Neural crest cell (in vitro differentiated cells): ENCODE data around the gene RALY. TPM values are rescaled to one million over a fixed set of nuclear protein-coding genes. Genes with fewer than 3 reads are reported as not detected.

ENCODE experiments used
- DNase-seq: peaks from one replicate; pipeline ENCODE4 v3.0.0; 2021; ENCODE audit warnings: low read depth, mixed read lengths, low spot score
- H3K27ac Mint-ChIP-seq: one replicate; pipeline ENCODE4 v1.8.0; 2021; ENCODE audit warnings: mild to moderate bottlenecking, mixed read lengths; ENCODE audit not compliant: unreplicated experiment
- H3K27me3 Mint-ChIP-seq: 2 replicates; pipeline ENCODE4 v1.8.0; 2021; ENCODE audit warnings: low read depth, mild to moderate bottlenecking, mixed read lengths
- H3K36me3 Mint-ChIP-seq: 2 replicates; pipeline ENCODE4 v1.8.0; 2021; ENCODE audit warnings: low read depth, mild to moderate bottlenecking, mixed read lengths
- H3K4me1 Mint-ChIP-seq: 2 replicates; pipeline ENCODE4 v1.8.0; 2021; ENCODE audit warnings: mixed read lengths
- H3K4me3 Mint-ChIP-seq: one replicate; pipeline ENCODE4 v1.8.0; 2021; ENCODE audit warnings: mild to moderate bottlenecking, mixed read lengths
- H3K9me3 Mint-ChIP-seq: 2 replicates; pipeline ENCODE4 v1.8.0; 2021; ENCODE audit warnings: mixed read lengths
- total RNA-seq: library from RNA; stranded (reverse); gene quantifications from 2 replicates; pipeline ENCODE4 v1.2.1, GENCODE V29; 2021
- TF ChIP-seq, protein P1 (sequence below): fragments of 200-600 bp; sonication (generic); conservative IDR thresholded peaks from 2 replicates; pipeline ENCODE4 v1.5.0; 2021; ENCODE audit warnings: antibody characterized with exemption, mild to moderate bottlenecking

RALY gene
- total RNA-seq, 1 donor from 2014 or later = 313 TPM

DNA sequence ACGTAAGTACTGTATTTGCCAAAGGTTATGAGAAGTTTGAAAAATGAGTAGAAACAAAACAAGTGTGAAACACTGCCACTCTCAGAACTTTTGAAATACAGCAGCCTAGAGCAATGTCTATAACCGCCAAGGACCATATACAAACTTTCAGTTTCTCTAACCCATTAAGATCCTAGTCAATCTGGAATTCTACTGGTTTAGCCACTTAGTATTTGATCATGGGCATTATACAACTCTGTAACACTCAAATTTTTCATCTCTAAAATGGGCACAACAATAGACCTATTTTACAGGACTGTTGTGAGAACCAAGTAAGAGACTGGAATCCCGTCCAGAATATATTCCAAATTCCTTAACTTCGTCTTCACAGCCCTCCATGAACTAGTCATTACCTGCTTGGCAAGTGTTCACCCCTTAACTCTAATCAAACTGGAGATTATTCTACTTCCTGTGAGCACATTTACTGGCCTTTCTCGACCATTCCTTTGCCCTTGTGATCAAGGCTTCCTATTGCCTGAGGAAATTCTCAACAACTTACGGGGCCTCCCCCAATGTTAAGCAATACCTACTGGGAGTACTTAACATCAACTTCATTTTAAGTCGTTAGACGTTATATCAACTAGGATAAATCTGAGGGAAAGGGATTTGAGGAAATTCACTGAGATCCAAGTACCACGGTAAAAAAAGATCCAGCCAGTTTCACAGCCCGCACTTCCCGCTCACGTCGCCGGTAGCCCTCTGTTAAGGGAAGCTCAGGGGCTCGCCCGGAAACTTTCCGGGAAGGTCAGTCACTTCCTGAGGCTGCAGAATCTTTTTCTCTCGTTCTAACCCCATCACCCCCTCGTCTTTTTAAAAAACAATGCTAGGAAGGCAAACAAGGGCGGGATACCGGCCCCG is 117.3 kb downstream of the RALY start:
- Mint-ChIP-seq H3K27me3 (peaks cover 9% of the 10 kb centered on the region), H3K27ac (peak overlapping the region; percentile 88), H3K9me3 (no peaks in the 10 kb centered on the region), H3K4me3 (peak overlapping the region; percentile 99), H3K36me3 (peaks cover 9% of the 10 kb centered on the region), H3K4me1 (peaks cover 50% of the 10 kb centered on the region)
- TF ChIP-seq, protein P1, sequence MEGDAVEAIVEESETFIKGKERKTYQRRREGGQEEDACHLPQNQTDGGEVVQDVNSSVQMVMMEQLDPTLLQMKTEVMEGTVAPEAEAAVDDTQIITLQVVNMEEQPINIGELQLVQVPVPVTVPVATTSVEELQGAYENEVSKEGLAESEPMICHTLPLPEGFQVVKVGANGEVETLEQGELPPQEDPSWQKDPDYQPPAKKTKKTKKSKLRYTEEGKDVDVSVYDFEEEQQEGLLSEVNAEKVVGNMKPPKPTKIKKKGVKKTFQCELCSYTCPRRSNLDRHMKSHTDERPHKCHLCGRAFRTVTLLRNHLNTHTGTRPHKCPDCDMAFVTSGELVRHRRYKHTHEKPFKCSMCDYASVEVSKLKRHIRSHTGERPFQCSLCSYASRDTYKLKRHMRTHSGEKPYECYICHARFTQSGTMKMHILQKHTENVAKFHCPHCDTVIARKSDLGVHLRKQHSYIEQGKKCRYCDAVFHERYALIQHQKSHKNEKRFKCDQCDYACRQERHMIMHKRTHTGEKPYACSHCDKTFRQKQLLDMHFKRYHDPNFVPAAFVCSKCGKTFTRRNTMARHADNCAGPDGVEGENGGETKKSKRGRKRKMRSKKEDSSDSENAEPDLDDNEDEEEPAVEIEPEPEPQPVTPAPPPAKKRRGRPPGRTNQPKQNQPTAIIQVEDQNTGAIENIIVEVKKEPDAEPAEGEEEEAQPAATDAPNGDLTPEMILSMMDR = no peak
- DNase-seq = no peak

DNA sequence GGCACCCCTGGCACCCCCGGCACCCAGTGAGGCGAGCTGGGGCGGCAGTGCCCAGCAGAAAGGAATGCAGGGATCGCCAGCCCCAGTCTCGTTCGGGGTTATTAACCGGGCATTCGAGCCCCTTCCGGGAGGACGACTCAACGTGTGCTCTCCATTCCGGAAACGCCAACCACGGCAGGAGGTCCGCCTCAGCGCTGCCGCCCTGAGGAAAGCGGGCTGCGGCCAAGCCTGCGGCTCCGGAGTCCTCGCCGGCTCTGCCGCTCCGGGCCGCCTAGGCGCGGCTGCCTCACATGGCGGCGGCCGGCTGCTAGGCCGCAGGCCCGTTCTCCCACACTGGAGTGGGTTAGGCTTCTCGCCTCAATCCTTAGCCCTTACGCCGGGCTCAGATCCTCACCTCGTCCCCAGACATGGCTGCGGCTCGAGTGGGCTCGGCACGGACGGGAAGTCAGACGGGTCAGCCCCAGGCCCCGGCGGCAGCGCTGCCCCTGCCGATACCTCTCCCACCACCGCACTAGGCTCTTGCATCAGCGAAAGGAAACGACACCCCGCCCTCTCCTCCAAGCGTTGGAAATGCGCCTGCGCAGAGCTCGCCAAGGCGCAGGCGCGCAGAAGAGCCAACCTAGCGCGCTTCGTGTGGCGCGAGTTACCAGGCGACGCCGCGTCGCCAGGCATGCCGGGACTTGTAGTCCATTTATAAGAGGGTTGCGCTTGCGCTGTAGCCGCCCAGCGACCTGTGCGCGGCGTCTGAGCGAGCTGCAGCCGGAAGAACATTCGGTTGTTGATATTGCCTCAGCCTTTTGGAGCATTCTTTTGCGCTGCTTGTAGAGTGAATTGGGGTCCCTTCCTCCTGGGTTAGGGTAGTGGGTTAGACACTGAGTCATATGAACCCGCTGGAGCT is 118.2 kb downstream of the RALY start, which contains the start of gene EIF2S2:
TSS of gene EIF2S2 (minus strand) at position 542 of the 898 bp plus-strand sequence. CDS start at position 409, 133 bp downstream.
- peak within 1 kb of the TSS; percentile 100 for H3K27ac Mint-ChIP-seq
- peak; percentile 97 for DNase-seq
- TF ChIP-seq, protein P1 = no peak
- peaks cover 9% of the 10 kb centered on the region for H3K36me3 Mint-ChIP-seq
- no peaks in the 10 kb centered on the region for H3K9me3 Mint-ChIP-seq
- H3K4me3 Mint-ChIP-seq = peak within 1 kb of the TSS; percentile 99
- H3K4me1 Mint-ChIP-seq = peaks cover 46% of the 10 kb centered on the region
- peaks cover 9% of the 10 kb centered on the region for H3K27me3 Mint-ChIP-seq

DNA sequence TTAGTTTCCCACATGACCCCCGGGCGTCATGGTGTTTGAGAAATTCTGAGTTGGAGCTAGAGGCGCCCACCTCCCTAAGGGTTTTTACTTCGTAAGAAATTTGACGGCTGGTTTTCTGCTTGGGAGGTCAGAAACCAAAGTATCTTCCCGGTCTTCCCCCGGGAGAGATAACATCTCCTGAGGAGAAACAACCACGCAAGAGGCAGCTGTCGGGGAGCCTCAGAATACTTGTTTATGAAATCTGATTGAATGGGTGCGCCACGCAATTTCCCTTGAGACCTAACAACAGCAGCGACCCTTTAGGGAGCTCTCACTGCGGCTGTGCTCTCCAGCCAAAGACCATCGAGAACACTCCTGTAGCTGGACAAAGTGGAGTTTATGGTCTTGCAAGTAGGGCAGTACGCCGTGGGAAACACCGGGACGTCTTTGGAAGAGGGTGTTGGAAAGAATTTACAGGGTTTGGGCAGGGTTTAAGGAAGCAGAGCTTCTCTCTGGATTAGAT is 118.9 kb downstream of the RALY start:
- H3K27me3 Mint-ChIP-seq = peaks cover 9% of the 10 kb centered on the region
- H3K4me3 Mint-ChIP-seq = peak overlapping the region; percentile 99
- peak; percentile 25 for DNase-seq
- H3K9me3 Mint-ChIP-seq = no peaks in the 10 kb centered on the region
- peak overlapping the region; percentile 100 for H3K27ac Mint-ChIP-seq
- H3K36me3 Mint-ChIP-seq = peaks cover 9% of the 10 kb centered on the region
- H3K4me1 Mint-ChIP-seq = peaks cover 41% of the 10 kb centered on the region
- TF ChIP-seq, protein P1 = no peak

DNA sequence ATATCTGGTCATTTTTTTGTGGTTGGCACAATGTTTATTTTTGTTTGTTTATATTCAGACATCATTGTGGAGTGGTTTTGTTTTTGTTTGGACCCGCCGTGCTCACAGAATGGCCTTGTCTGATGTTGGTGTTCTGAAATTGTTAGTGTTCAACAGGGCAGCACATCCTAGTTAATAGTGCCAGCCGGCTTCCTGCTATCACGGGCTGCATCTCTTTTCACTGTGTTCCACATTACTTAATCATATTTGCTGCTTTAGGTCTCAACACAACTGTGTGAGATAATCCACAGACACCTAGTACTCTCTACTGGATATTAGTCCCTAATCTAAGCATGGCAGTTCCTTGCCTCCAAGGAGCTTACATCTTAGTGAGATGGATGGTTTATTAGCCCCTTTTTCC is 121.1 kb downstream of the RALY start:
- H3K4me1 Mint-ChIP-seq = peaks cover 24% of the 10 kb centered on the region
- TF ChIP-seq, protein P1 = no peak
- H3K4me3 Mint-ChIP-seq = peak overlapping the region; percentile 70
- H3K27me3 Mint-ChIP-seq = peaks cover 16% of the 10 kb centered on the region
- H3K27ac Mint-ChIP-seq = no peak overlapping the region
- no peaks in the 10 kb centered on the region for H3K9me3 Mint-ChIP-seq
- H3K36me3 Mint-ChIP-seq = peaks cover 4% of the 10 kb centered on the region
- no peak for DNase-seq

DNA sequence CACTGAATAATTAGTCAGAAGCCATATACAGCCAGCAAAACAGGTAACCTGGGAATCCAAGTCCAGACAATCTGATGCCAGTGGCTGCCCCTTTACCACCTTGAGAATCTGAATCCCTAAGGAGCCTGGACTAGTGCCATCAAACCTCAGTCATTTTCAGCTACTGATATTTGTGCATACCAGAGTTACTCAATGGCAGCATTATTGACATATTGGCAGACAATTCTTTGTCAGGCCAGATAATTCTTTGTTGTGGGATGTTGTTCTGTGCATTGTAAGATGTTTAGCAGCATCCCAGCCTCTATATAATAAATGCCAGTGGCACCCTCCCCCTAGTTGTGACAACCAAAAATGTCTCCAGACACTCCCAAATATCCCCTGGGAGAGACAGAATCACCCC is 121.5 kb downstream of the RALY start:
- TF ChIP-seq, protein P1 = no peak
- Mint-ChIP-seq H3K36me3 (peaks cover 4% of the 10 kb centered on the region), H3K4me3 (no peak overlapping the region), H3K9me3 (no peaks in the 10 kb centered on the region), H3K27ac (no peak overlapping the region), H3K27me3 (peaks cover 16% of the 10 kb centered on the region), H3K4me1 (peaks cover 20% of the 10 kb centered on the region)
- DNase-seq = no peak
